ENCODE results near the gene TRAF6. TPM values are rescaled to one million over a fixed set of nuclear protein-coding genes. Genes with fewer than 3 reads are reported as not detected.
"Not testable (repeated sequence)": the region's sequence is repeated elsewhere in the genome, so short reads cannot be mapped to it uniquely, and the experiment has no call there.

Gene TRAF6
- total RNA-seq, 6 experiments from 2014 or later: 7.9 to 9.5 (median 8.3) TPM

DNA sequence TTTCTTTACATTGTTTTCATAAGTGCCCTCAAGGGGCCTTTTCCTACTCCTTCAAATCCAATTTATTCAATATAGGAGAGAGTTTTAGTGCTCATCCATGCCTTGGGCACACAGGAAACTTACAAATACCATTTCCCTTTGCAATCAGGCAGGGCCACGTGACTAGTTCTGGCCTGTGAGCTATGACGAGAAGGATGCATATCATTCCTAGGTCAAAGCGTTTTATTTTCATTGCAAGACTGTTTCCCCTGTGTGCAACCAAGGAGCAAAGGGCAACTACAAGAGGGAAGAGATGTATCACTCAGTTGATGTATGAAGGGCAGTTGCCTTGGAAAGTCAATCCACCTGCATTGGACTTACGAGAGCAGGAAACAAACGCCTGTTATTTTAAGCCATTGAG is 1.9 kb upstream of the TRAF6 start:
- Mint-ChIP-seq H3K9me3 (peaks cover 18% of the 10 kb centered on the region), H3K27ac (no peak overlapping the region), H3K4me3 (no peak overlapping the region), H3K27me3 (ENCODE audit: insufficient read depth) (peaks cover 10% of the 10 kb centered on the region; the same call in 1 of the 2 replicates), H3K36me3 (ENCODE audit: low read depth) (peaks cover 13% of the 10 kb centered on the region), H3K4me1 (ENCODE audit: low read depth) (peaks cover 28% of the 10 kb centered on the region)
- no peak for DNase-seq
- TF ChIP-seq, protein P1, sequence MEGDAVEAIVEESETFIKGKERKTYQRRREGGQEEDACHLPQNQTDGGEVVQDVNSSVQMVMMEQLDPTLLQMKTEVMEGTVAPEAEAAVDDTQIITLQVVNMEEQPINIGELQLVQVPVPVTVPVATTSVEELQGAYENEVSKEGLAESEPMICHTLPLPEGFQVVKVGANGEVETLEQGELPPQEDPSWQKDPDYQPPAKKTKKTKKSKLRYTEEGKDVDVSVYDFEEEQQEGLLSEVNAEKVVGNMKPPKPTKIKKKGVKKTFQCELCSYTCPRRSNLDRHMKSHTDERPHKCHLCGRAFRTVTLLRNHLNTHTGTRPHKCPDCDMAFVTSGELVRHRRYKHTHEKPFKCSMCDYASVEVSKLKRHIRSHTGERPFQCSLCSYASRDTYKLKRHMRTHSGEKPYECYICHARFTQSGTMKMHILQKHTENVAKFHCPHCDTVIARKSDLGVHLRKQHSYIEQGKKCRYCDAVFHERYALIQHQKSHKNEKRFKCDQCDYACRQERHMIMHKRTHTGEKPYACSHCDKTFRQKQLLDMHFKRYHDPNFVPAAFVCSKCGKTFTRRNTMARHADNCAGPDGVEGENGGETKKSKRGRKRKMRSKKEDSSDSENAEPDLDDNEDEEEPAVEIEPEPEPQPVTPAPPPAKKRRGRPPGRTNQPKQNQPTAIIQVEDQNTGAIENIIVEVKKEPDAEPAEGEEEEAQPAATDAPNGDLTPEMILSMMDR (IDR thresholded peaks at IDR 0.05): no peak

DNA sequence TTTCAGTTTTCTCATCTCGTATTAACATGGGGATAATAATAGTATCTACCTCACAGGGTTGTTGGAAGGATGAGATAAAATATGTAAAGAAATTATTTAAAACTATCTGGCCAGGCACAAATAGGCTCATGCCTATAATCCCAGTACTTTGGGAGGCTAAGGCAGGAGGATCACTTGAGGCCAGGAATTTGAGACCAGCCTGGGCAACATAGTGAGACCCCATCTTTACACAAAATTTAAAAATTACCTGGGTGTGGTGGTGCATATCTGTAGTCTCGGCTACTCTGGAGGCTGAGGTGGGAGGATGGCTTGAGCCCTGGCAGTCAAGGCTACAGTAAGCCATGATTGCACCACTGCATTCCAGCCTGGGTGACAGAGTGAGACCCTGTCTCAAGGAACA is 990 bp upstream of the TRAF6 start:
- peaks cover 28% of the 10 kb centered on the region for H3K4me1 Mint-ChIP-seq (ENCODE audit: low read depth)
- H3K9me3 Mint-ChIP-seq: peaks cover 18% of the 10 kb centered on the region
- peak overlapping the region; percentile 96 for H3K4me3 Mint-ChIP-seq
- peak overlapping the region; percentile 94 for H3K27ac Mint-ChIP-seq
- not testable (repeated sequence) for H3K27me3 Mint-ChIP-seq (ENCODE audit: insufficient read depth); DNase-seq
- peaks cover 13% of the 10 kb centered on the region for H3K36me3 Mint-ChIP-seq (ENCODE audit: low read depth)

DNA sequence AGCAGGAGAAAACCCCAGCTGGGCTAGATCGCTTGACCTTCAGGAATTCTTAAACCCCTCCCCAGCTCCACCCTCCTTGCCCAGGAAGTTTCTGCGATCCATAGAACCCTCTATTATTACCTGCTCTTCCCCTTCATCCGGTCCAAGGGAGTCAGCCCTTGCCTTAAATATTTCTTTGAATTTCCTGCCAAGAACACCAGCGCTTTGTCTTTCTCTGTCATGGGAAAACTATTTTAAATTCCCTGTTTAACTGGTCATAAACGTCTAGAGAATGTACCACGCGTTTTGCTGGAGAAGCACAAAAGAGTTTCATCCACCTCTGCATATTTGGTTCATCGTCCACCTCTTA is 496 bp upstream of the TRAF6 start:
- peaks cover 33% of the 10 kb centered on the region for H3K4me1 Mint-ChIP-seq (ENCODE audit: low read depth)
- peak overlapping the region; percentile 94 for H3K27ac Mint-ChIP-seq
- peak; percentile 9 for DNase-seq
- peaks cover 14% of the 10 kb centered on the region for H3K36me3 Mint-ChIP-seq (ENCODE audit: low read depth)
- peak overlapping the region; percentile 96 for H3K4me3 Mint-ChIP-seq
- H3K27me3 Mint-ChIP-seq (ENCODE audit: insufficient read depth): peaks cover 6% of the 10 kb centered on the region; the same call in 1 of the 2 replicates
- TF ChIP-seq, protein P1 (IDR thresholded peaks at IDR 0.05): no peak
- peaks cover 18% of the 10 kb centered on the region for H3K9me3 Mint-ChIP-seq

DNA sequence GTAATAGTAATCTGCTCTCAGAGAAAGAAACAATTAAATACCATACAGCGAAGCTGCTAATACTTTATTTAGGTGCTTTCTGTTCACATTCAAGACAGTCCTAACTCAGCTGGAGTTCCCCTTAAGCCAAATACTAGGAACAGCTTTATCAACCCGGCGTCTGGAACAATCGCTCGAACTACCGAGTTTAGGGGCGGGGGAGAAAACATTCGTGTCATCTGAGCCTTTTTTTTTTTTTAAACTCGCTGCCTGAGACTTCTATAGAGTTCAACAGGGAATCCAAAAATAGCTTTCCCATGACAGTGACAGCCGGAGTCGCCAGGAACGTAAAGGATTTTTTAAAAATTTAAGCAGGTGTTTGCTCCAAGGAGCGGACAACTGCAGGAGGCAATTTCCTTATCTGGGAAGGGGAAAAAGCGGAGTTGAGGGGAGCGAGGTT is 852 bp downstream of the TRAF6 start:
- peak; percentile 13 for DNase-seq
- Mint-ChIP-seq H3K4me3 (peak overlapping the region; percentile 96), H3K27ac (peak overlapping the region; percentile 94), H3K9me3 (peaks cover 8% of the 10 kb centered on the region), H3K36me3 (ENCODE audit: low read depth) (peaks cover 14% of the 10 kb centered on the region), H3K4me1 (ENCODE audit: low read depth) (peaks cover 37% of the 10 kb centered on the region), H3K27me3 (ENCODE audit: insufficient read depth) (peaks cover 2% of the 10 kb centered on the region; the same call in 1 of the 2 replicates)
- TF ChIP-seq, protein P1 (IDR thresholded peaks at IDR 0.05): no peak

DNA sequence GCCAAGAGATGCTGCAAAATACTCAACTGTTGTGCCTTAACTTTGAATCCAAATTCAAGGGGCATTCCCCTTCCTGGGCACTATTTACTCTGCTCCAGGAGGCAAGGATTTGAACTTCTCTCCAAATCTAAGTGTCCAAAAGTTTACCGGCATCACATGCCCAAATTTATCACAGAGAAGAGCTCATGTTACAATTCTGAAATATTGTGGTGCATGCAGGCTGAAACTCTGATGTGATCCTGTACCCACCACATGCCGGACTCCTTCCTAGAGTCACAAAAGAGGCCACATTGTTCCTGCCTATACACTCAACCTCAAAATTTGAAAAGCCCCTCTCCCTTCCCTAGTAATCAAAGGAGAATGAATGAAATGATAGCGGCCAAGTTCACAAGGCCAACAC is 1.3 kb downstream of the TRAF6 start:
- no peak for DNase-seq
- Mint-ChIP-seq H3K4me1 (ENCODE audit: low read depth) (peaks cover 37% of the 10 kb centered on the region), H3K9me3 (peaks cover 4% of the 10 kb centered on the region), H3K27me3 (ENCODE audit: insufficient read depth) (peaks cover 2% of the 10 kb centered on the region; the same call in 1 of the 2 replicates), H3K36me3 (ENCODE audit: low read depth) (peaks cover 11% of the 10 kb centered on the region), H3K4me3 (peak overlapping the region; percentile 96), H3K27ac (peak overlapping the region; percentile 94)
- TF ChIP-seq, protein P1 (IDR thresholded peaks at IDR 0.05): no peak

DNA sequence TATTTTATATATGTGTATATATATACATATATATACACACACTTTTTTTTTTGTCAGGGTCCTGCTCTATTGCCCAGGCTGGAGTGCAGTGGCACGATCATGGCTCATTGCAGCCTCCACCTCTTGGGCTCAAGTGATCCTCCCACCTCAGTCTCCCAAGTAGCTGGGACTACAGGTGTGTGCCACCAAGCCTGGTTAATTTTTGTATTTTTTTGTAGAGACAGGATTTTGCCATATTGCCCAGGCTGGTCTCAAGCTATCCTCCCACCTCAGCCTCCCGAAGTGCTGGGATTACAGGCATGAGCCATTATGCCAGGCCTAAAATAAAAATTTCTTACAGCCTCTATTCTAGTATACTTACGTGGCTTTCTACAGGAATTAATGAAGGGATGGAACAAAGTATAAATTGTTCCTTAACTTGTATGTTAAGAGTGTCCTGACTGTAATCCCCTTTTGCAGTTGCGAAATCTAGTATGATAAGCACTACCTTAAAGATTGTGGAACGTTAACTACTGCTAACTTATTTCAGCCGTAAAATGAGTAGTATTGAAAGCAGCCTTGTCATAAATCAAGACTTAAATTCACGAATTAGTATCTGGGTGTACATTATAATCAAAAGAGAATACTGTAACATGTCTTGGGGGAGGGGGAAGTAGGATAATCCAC is 2.1 kb downstream of the TRAF6 start:
- H3K4me3 Mint-ChIP-seq: peak overlapping the region; percentile 96
- no peak for DNase-seq
- no peaks in the 10 kb centered on the region for H3K9me3 Mint-ChIP-seq
- peak overlapping the region; percentile 94 for H3K27ac Mint-ChIP-seq
- H3K36me3 Mint-ChIP-seq (ENCODE audit: low read depth): peaks cover 11% of the 10 kb centered on the region
- TF ChIP-seq, protein P1 (IDR thresholded peaks at IDR 0.05): no peak
- peaks cover 37% of the 10 kb centered on the region for H3K4me1 Mint-ChIP-seq (ENCODE audit: low read depth)
- peaks cover 2% of the 10 kb centered on the region; the same call in 1 of the 2 replicates for H3K27me3 Mint-ChIP-seq (ENCODE audit: insufficient read depth)

Measured in HFFc6 (cell line).